Measurements from ENCODE around the gene STX4.
A peak's percentile ranks its signal among the peaks of the same experiment; 100 is the strongest.

Gene STX4

GRCh38 chr16:31031276-31031675 is 2.1 kb upstream of the STX4 start:
- DNase-seq (ENCODE audit: extremely low read depth, low read depth) = no peak

DNA sequence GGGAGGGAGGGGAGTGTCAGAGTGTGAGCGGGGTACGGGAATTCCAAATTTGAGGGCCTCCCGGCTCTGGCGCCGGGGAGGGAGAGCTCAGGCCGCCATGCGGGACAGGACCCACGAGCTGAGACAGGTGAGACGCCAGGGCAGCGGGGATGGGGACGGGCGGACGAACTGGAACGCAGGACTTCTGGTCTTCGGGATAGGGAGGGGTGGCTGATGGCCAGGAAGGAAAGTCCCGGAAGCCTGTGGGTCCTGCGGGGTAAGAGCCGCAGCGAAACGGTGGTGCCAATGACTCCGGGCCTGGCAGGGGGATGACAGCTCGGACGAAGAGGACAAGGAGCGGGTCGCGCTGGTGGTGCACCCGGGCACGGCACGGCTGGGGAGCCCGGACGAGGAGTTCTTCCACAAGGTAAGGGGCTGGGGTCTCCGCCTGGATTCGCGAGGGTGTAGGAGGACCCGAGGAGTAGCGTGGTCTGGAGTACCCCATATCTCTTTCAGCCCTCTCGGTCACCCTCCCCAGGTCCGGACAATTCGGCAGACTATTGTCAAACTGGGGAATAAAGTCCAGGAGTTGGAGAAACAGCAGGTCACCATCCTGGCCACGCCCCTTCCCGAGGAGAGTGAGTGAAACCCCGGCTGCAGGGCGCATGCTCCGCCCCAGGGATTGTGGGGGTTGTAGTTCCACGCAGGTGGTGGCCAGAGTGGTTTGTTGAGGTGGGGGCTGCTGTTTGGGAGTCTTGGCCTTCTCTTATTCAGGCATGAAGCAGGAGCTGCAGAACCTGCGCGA is 543 bp downstream of the STX4 start:
- peak; percentile 47 for DNase-seq (ENCODE audit: extremely low read depth, low read depth)
- TF ChIP-seq CTCF (IDR thresholded peaks at IDR 0.05; ENCODE audit: low read depth, low read length) = no peak

More at GRCh38 chr16:31031276-31031675, 2.1 kb upstream of the STX4 start:
- TF ChIP-seq CTCF (IDR thresholded peaks at IDR 0.05; ENCODE audit: low read depth, low read length) = no peak

- TF ChIP-seq CTCF (IDR thresholded peaks at IDR 0.05; ENCODE audit: low read depth, low read length) = no peak
- DNase-seq (ENCODE audit: extremely low read depth, low read depth) = no peak
Observed at GRCh38 chr16:31036691-31037090, 3.3 kb downstream of the STX4 start.

DNA sequence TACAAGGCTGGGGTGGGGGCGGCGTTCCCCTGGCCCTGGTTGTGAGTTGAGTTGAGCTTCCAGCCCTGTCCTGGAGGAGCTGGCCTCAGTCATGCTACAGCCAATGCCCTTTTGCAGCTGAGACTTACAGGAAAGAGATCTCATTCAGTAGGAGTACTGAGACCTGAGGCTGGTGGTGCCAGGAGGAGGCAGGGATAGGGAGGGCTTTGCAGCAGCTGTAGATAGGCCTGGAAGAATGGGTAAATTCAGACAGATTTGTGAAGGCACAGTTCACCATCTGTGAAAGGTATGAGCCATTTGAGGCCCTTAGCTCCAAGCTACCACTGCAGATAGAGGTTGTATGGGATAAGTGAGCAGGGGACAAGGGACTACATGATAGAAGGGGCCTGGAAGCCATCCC is 5.6 kb downstream of the STX4 start:
- TF ChIP-seq CTCF (IDR thresholded peaks at IDR 0.05; ENCODE audit: low read depth, low read length) = no peak
- no peak for DNase-seq (ENCODE audit: extremely low read depth, low read depth)

DNA sequence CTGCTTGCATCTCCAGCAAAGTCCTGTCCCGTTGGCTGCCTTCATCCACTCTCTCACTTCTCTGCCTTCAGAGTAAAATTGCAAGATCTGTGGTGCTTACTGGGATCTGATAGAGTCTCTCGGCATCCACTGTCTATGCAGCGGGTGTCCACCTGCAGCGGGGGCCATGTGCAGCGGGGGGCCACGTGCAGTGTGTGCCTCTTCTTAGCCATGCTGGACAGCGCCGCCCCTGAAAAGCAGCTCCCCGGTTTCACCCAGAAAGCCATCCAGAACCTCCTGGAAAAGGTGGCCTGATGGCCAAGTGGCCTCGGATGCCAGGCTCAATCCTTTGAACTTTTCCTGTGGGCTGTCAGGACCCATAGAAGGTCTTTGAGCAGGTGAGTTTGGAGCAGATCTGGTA is 9.5 kb downstream of the STX4 start:
- no peak for TF ChIP-seq CTCF (IDR thresholded peaks at IDR 0.05; ENCODE audit: low read depth, low read length)
- DNase-seq (ENCODE audit: extremely low read depth, low read depth) = no peak

- TF ChIP-seq CTCF (IDR thresholded peaks at IDR 0.05; ENCODE audit: low read depth, low read length) = no peak
Observed at GRCh38 chr16:31043352-31043751, 10.0 kb downstream of the STX4 start.

GRCh38 chr16:31043898-31044481 is 10.6 kb downstream of the STX4 start:
- TF ChIP-seq CTCF (IDR thresholded peaks at IDR 0.05; ENCODE audit: low read depth, low read length) = no peak

More at GRCh38 chr16:31043352-31043751, 10.0 kb downstream of the STX4 start:
- no peak for DNase-seq (ENCODE audit: extremely low read depth, low read depth)

More at GRCh38 chr16:31043898-31044481, 10.6 kb downstream of the STX4 start:
- no peak for DNase-seq (ENCODE audit: extremely low read depth, low read depth)

All from AG09319 (cell line).